Jurkat, Clone E6-1 (cell line): Measurements from ENCODE around the gene ATAD3A.
"Not testable (repeated sequence)": the region's sequence is repeated elsewhere in the genome, so short reads cannot be mapped to it uniquely, and the experiment has no call there.

ENCODE experiments used
- DNase-seq: peaks from one replicate; pipeline ENCODE4 v3.0.0-alpha.2; 2011; ENCODE audit warnings: low read depth, low spot score
- H3K4me3 ChIP-seq: 2 replicates; pipeline ENCODE4 v1.5.1; 2011; ENCODE audit warnings: mild to moderate bottlenecking, low read length, control low read depth, moderate library complexity

Gene ATAD3A

GRCh38 chr1:1547476-1547875 lies 35.5 kb downstream of the ATAD3A start:
- no peak for DNase-seq
- H3K4me3 ChIP-seq = no peak overlapping the region

DNA sequence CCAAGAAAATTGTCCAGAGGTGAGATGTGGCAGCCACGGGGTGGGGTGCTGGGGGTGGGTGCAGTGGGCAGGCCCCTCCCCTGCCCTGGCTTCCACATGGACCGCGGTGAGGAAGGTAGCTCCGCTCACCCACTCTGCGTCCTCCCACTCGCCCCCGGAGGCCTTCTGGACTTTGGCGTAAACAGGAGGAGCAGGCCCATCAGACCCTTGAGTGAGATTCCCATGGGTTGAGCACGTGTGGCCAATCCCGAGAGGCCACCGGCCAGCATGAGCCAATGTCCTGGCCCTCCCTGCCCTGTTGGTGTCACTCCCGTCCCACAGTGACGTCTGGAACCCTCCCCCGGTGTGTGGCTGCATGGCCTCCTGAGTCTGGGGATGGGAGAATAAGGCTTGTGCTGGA lies 36.6 kb downstream of the ATAD3A start:
- H3K4me3 ChIP-seq = no peak overlapping the region
- no peak for DNase-seq

DNA sequence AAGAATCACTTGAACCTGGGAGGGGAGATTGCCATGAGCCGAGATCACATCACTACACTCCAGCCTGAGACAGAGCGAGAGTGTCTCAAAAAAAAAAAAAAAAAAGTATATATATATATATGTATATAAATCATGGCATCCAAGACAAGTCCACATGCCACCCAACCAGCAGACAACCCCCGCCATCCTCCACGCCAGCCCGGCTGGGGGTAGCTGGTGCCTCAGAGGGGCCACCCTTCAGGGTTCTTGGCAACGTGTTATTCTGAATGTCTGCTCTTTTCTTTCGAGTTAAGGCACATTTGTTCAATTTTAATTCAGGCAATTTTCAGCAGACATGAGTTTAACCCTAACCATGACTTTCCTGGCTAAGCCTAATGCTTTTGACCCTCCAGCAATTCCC lies 38.1 kb downstream of the ATAD3A start:
- DNase-seq = no peak
- no peak overlapping the region for H3K4me3 ChIP-seq

- no peak overlapping the region for H3K4me3 ChIP-seq
- DNase-seq = no peak
Observed at GRCh38 chr1:1550591-1551432, 38.9 kb downstream of the ATAD3A start.

GRCh38 chr1:1551524-1552262 lies 39.7 kb downstream of the ATAD3A start:
- no peak overlapping the region for H3K4me3 ChIP-seq
- no peak for DNase-seq

DNA sequence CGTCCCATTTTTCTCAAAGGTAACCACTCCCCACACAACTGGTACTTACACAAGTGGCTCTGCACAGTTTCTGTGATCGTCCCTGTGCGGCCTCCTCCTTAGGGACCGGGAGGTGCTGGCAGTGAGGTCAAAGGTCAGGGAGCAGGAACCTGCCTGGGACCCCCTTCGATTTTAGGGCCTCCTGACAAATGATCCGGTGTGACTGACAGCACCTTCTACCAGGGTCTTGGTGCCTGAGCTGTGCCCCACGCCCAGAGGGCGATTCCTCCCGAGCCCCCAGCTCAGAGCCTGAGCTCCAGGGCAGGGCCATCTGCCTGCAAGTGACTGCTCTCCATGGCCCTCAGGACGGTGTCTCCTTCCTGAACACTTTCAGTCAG lies 40.3 kb downstream of the ATAD3A start:
- no peak overlapping the region for H3K4me3 ChIP-seq

GRCh38 chr1:1553821-1554494 lies 42.0 kb downstream of the ATAD3A start:
- H3K4me3 ChIP-seq = no peak overlapping the region
- no peak for DNase-seq

More for the DNA sequence above, 40.3 kb downstream of the ATAD3A start:
- no peak for DNase-seq

GRCh38 chr1:1554550-1554925 lies 42.6 kb downstream of the ATAD3A start:
- DNase-seq = no peak
- H3K4me3 ChIP-seq = no peak overlapping the region

DNA sequence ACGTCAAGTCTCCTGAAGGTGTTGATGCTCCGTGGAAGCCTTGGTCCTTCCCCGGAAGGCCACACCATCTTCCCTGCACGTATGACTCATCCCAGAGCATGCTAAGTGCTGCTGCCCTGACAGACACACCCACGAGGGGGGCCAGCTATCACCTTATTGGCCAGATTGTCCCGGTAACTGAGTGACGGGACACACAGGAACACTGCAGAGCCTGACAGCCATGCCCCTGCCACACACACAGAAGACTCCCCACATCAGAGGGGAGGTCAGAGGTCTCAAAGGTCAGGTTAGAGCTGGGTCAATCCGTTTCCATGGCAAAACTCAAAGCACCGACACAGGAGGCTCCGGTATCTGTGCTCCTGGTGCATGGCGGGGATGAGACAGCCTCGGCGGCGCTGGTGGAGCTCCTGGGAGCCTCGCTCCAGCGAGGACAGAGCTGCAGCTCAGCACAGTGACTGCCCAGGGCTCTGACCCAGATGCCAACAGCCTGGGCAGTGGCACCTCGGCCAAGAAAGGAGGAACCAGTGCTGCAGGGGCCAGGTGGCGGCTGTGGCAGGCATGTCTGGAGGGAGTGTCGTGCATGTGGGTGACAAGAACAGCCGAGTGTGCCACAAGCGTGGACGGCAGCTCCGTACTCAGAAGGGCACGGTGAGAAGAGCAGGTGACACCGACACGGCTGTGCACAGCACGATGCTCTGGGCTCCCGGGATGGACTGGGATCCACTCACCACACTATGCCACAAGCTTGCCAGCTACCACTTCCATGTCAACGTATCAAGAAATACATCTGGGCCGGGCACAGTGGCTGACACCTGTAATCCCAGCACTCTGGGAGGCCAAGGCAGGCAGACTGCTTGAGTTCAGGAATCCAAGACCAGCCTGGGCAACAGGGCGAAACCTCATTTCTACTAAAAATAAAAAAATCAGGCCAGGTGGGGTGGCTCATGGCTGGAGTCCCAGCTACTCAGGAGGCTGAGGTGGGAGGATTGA lies 43.3 kb downstream of the ATAD3A start:
- DNase-seq = no peak
- no peak overlapping the region for H3K4me3 ChIP-seq

DNA sequence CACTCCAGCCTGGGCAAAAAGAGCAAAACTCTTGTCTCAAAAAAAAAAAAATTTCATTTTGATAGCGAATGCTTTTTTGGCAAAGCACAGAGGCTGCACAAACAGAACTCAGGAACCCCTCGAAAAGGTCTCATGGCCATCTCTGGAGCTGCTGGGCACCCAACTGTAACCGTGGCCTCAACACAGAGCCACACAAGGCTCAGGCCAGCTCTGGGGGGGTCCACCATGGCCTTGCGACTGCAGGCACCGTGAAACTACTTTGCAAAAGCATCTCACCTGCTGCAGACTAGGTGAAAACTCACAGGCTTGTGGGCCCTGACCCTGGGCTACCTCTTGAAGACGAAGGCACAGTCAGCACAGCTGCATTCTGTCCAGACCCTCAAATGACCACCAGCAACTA lies 44.5 kb downstream of the ATAD3A start:
- H3K4me3 ChIP-seq = no peak overlapping the region
- no peak for DNase-seq

DNA sequence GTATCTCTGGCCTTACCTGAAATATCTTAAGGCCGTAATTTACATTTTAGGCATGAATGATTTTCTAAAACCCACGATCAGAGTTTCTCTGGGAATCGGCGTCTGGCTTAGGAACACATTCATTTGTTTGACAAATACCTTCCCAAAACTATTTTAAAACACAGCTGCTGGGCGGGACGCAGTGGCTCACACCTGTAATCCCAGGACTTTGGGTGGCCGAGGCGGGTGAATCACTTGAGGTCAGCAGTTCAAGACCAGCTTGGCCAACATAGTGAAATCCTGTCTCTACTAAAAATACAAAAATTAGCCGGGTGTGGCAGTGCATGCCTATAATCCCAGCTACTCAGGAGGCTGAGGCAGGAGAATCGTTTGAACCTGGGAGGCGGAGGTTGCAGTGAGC lies 45.0 kb downstream of the ATAD3A start:
- H3K4me3 ChIP-seq, DNase-seq: not testable (repeated sequence)

GRCh38 chr1:1557688-1558087 lies 45.7 kb downstream of the ATAD3A start:
- H3K4me3 ChIP-seq = not testable (repeated sequence)

DNA sequence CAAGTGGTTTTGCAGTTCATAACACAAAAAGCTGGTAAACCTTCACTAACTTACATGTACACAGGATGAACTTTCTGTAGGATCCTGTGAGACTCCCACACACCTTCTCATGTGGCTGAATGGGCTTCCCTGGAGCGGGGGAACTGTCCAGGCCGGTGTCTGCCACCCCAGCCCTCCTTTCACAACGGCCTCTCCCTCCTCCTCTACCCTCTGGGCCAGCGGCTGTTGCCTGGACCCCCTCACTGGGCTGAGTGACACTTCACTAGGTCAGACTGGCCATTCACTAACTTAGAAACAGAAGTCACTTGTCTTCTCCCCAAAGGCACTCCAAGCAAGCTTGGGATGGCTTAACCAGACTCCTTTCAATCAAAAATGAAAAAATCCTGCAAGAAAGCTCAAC lies 46.6 kb downstream of the ATAD3A start:
- DNase-seq = no peak
- no peak overlapping the region for H3K4me3 ChIP-seq

More at GRCh38 chr1:1557688-1558087, 45.7 kb downstream of the ATAD3A start:
- DNase-seq = not testable (repeated sequence)

- no peak for DNase-seq
- H3K4me3 ChIP-seq = no peak overlapping the region
Observed at GRCh38 chr1:1559066-1559465, 47.1 kb downstream of the ATAD3A start.

- H3K4me3 ChIP-seq = no peak overlapping the region
- DNase-seq = no peak
Observed at GRCh38 chr1:1560178-1560577, 48.2 kb downstream of the ATAD3A start.

DNA sequence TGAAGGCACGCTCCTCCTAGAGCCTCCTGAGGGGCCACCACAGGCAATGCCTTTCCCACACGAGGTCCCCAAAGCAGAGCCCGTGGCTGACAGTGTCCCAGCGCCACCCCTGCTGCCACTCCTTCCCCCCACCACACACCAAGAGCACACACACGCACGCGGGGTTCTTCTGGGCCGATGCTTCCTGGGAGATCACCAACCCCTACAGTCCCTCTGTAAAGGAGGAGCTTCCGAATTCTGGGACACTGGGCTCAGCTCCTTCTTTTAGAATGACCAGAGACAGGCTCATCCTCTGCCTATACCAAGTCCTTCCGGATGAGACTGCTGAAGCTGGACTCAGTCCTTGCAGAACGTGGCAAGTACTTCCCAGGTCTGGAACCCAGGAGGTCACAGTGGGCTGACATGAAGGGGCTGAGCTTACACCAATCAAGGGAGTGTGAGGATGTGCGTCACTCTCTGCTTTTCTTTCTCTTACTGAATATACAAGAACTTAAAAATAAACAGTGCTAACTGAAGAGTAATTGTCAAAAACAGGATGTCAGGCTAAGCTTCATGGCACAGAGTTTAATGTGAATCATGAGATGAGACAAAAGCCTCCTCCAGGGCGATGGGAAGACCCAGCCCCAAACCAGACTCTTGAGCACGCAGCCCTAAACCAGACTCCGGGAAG lies 50.0 kb downstream of the ATAD3A start:
- DNase-seq = no peak
- H3K4me3 ChIP-seq = no peak overlapping the region

DNA sequence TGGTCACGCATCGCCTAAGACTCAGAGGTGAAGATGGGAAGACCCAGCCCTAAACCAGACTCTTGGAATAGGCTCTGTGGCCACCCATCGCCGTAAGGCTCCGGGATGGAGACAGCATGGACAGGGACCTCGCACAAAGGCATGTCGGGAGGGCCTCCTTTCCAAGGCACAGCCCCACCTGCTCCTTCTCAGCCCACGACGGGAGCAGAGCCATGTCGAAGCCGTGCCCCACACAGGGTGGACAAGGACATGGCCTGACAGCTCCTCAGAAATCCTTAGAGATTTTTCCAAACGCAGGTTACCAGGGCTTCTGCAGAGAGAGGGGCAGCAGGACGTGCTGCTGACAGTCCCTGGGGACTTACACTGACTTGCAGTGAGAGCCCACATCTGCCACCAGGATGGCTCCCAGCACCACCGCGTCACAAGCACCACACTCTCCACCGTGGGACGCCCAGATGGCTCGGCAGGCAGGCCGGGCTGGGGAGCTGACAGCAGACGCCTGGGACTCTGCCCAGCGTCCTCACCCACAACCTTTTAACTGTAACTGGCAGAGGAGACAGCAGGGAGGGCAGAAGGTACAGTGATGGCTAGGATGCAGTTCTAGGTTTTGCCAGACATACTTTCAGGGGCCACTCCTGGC lies 50.7 kb downstream of the ATAD3A start:
- no peak for DNase-seq
- no peak overlapping the region for H3K4me3 ChIP-seq

DNA sequence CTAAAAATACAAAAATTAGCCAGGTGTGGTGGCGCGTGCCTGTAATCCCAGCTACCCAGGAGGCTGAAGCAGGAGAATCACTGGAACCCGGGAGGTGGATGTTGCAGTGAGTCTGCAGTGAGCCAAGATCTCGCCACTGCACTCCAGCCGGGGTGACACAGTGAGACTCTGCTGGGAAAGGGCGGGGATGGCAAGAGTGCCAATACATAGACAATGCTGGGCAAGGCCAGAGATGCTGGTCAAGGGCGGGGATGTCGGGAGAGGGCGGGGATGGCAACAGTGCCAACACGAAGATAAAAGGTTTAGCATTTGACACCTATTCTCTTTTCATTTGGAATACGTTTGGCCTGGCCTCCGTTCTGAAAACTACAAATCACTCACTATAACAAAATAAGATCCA lies 51.7 kb downstream of the ATAD3A start:
- DNase-seq = no peak
- no peak overlapping the region for H3K4me3 ChIP-seq
